CD4-positive, CD25-positive, alpha-beta regulatory T cell (primary cell): ENCODE results near the gene XIST. TPM values are rescaled to one million over a fixed set of nuclear protein-coding genes. Genes with fewer than 3 reads are reported as not detected.

ENCODE experiments used
- ATAC-seq, 2 donors: fragments of 150-1000 bp; cut with Tn5 transposase; one replicate each; pipeline ENCODE4 v1.10.0; 2021; ENCODE audit warnings: low read depth in 2 of 2, moderate number of reproducible peaks in 2 of 2, moderate library complexity in 1 of 2
- DNase-seq, 3 donors: peaks; one replicate each; pipeline versions ENCODE4 v3.0.0 to v3.0.0-alpha.2; 2012 to 2022; ENCODE audit warnings: mixed read lengths in 1 of 3
- H3K27ac ChIP-seq: one replicate; pipeline ENCODE4 v1.7.0; 2013; ENCODE audit warnings: mild to moderate bottlenecking, low read length; ENCODE audit not compliant: insufficient read depth, poor library complexity, severe bottlenecking
- H3K27me3 ChIP-seq: one replicate; pipeline ENCODE4 v1.7.0; 2013; ENCODE audit warnings: low read length; ENCODE audit not compliant: control insufficient read depth, insufficient read depth
- H3K36me3 ChIP-seq: one replicate; pipeline ENCODE4 v1.7.0; 2013; ENCODE audit warnings: mild to moderate bottlenecking, low read length, moderate library complexity; ENCODE audit not compliant: control insufficient read depth, insufficient read depth
- H3K4me1 ChIP-seq: 2 replicates; pipeline ENCODE4 v1.7.0; 2013; ENCODE audit warnings: mild to moderate bottlenecking, low read length; ENCODE audit not compliant: insufficient read depth, control insufficient read depth, poor library complexity, severe bottlenecking
- H3K4me3 ChIP-seq: one replicate; pipeline ENCODE4 v1.7.0; 2013; ENCODE audit warnings: low read depth, mild to moderate bottlenecking, low read length, moderate library complexity
- H3K9me3 ChIP-seq, 2 experiments: 1 replicate in 1 of 2; 2 replicates in 1 of 2; pipeline ENCODE4 v1.7.0; 2013; ENCODE audit warnings: low read length in 2 of 2, mild to moderate bottlenecking in 1 of 2, moderate library complexity in 1 of 2; ENCODE audit not compliant: control insufficient read depth in 2 of 2
- H3K27ac Mint-ChIP-seq, 3 donors: one replicate each; pipeline ENCODE4 v1.8.0; 2020 to 2022; ENCODE audit warnings: mild to moderate bottlenecking in 3 of 3, mixed read lengths in 3 of 3, moderate library complexity in 2 of 3
- H3K27me3 Mint-ChIP-seq: one replicate; pipeline ENCODE4 v1.8.0; 2022; ENCODE audit warnings: mild to moderate bottlenecking, mixed read lengths
- H3K36me3 Mint-ChIP-seq: one replicate; pipeline ENCODE4 v1.8.0; 2020; ENCODE audit warnings: mixed read lengths
- H3K4me1 Mint-ChIP-seq, 4 donors: one replicate each; pipeline ENCODE4 v1.8.0; 2020 to 2022; ENCODE audit warnings: mixed read lengths in 4 of 4, mild to moderate bottlenecking in 1 of 4
- H3K4me3 Mint-ChIP-seq, 4 donors: one replicate each; pipeline ENCODE4 v1.8.0; 2020 to 2022; ENCODE audit warnings: mild to moderate bottlenecking in 4 of 4, mixed read lengths in 4 of 4, moderate library complexity in 3 of 4
- H3K9me3 Mint-ChIP-seq, 7 donors: one replicate each; pipeline ENCODE4 v1.8.0; 2020 to 2022; ENCODE audit warnings: mixed read lengths in 7 of 7, mild to moderate bottlenecking in 3 of 7, moderate library complexity in 2 of 7
- polyA plus RNA-seq, 4 donors: library from polyadenylated mRNA; unstranded; fragments of 300-500 nt; fragmentation: Illumina TruSeq; gene quantifications; one replicate each; pipeline ENCODE4 v1.2.3, GENCODE V29; 2021
- total RNA-seq: library from RNA; stranded (reverse); gene quantifications from one replicate; pipeline ENCODE4 v1.2.3, GENCODE V29; 2022

The XIST gene
- total and polyA plus RNA-seq, 5 donors from 2014 or later, result 9.2 to 455 (median 11.6) TPM; not detected in 1

- peaks cover 0 to 4% (median 0%) of the 10 kb centered on the region in 7 donors for H3K9me3 Mint-ChIP-seq
- Histone ChIP-seq H3K4me3 (no peak overlapping the region), H3K4me1 (no peaks in the 10 kb centered on the region), H3K27ac (no peak overlapping the region), H3K27me3 (no peaks in the 10 kb centered on the region), H3K9me3 (peaks cover 0 to 5% of the 10 kb centered on the region in 2 experiments), H3K36me3 (no peaks in the 10 kb centered on the region)
- H3K4me3 Mint-ChIP-seq, result no peak overlapping the region
- H3K27ac Mint-ChIP-seq, result no peak overlapping the region
- no peak for ATAC-seq
- no peaks in the 10 kb centered on the region for H3K4me1 Mint-ChIP-seq
- DNase-seq, result no peak
- H3K36me3 Mint-ChIP-seq, result no peaks in the 10 kb centered on the region
- H3K27me3 Mint-ChIP-seq, result peaks cover 4% of the 10 kb centered on the region
These were observed 11.3 kb upstream of the XIST start for GRCh38 chrX:73863852-73864251.

GRCh38 chrX:73863268-73863667 is 10.8 kb upstream of the XIST start:
- DNase-seq, result no peak
- peaks cover 0 to 4% (median 0%) of the 10 kb centered on the region in 7 donors for H3K9me3 Mint-ChIP-seq
- Histone ChIP-seq H3K4me1 (no peaks in the 10 kb centered on the region), H3K9me3 (peaks cover 0 to 5% of the 10 kb centered on the region in 2 experiments), H3K36me3 (no peaks in the 10 kb centered on the region), H3K27ac (no peak overlapping the region), H3K27me3 (no peaks in the 10 kb centered on the region), H3K4me3 (no peak overlapping the region)
- H3K27me3 Mint-ChIP-seq, result peaks cover 4% of the 10 kb centered on the region
- H3K4me1 Mint-ChIP-seq, result no peaks in the 10 kb centered on the region
- H3K4me3 Mint-ChIP-seq, result no peak overlapping the region
- H3K36me3 Mint-ChIP-seq, result no peaks in the 10 kb centered on the region
- no peak overlapping the region for H3K27ac Mint-ChIP-seq
- no peak for ATAC-seq

- ATAC-seq (no peak), DNase-seq (no peak)
- Mint-ChIP-seq H3K27ac (no peak overlapping the region), H3K4me1 (no peaks in the 10 kb centered on the region), H3K9me3 (peaks cover 0 to 4% (median 0%) of the 10 kb centered on the region in 7 donors), H3K27me3 (peaks cover 4% of the 10 kb centered on the region), H3K36me3 (no peaks in the 10 kb centered on the region), H3K4me3 (no peak overlapping the region)
- Histone ChIP-seq H3K4me1 (no peaks in the 10 kb centered on the region), H3K36me3 (no peaks in the 10 kb centered on the region), H3K4me3 (no peak overlapping the region), H3K9me3 (peaks cover 0 to 5% of the 10 kb centered on the region in 2 experiments), H3K27me3 (no peaks in the 10 kb centered on the region), H3K27ac (no peak overlapping the region)
These were observed 7.1 kb upstream of the XIST start for GRCh38 chrX:73859622-73860021.

- no peak overlapping the region for H3K27ac ChIP-seq
- no peaks in the 10 kb centered on the region for H3K36me3 Mint-ChIP-seq
- peaks cover 0 to 4% (median 0%) of the 10 kb centered on the region in 7 donors for H3K9me3 Mint-ChIP-seq
- DNase-seq (peak; percentile 23 to 79 (median 78)), ATAC-seq (no peak)
- H3K36me3 ChIP-seq, result no peaks in the 10 kb centered on the region
- peaks cover 0 to 5% of the 10 kb centered on the region in 2 experiments for H3K9me3 ChIP-seq
- H3K27me3 Mint-ChIP-seq, result no peaks in the 10 kb centered on the region
- peak overlapping the region in 1 of 4 donors; percentile 36 for H3K4me3 Mint-ChIP-seq
- no peak overlapping the region for H3K4me3 ChIP-seq
- no peaks in the 10 kb centered on the region for H3K4me1 ChIP-seq
- H3K27me3 ChIP-seq, result no peaks in the 10 kb centered on the region
- peaks cover 0 to 6% (median 3%) of the 10 kb centered on the region in 4 donors for H3K4me1 Mint-ChIP-seq
- no peak overlapping the region for H3K27ac Mint-ChIP-seq
These were observed 3.0 kb upstream of the XIST start for GRCh38 chrX:73855546-73855945.

- H3K4me1 Mint-ChIP-seq, result peaks cover 0 to 29% (median 6%) of the 10 kb centered on the region in 4 donors
- H3K4me3 ChIP-seq, result peak overlapping the region; percentile 64
- peak overlapping the region in 3 of 4 donors; percentile 91 to 93 (median 93) for H3K4me3 Mint-ChIP-seq
These were observed 492 bp downstream of the XIST start for GRCh38 chrX:73852022-73852421.

GRCh38 chrX:73851014-73852009 is 1.2 kb downstream of the XIST start:
- peak overlapping the region in 3 of 4 donors; percentile 91 to 93 (median 93) for H3K4me3 Mint-ChIP-seq
- ATAC-seq, result no peak

More at GRCh38 chrX:73852022-73852421, 492 bp downstream of the XIST start:
- peak overlapping the region in 2 of 3 donors; percentile 91 to 93 for H3K27ac Mint-ChIP-seq
- no peaks in the 10 kb centered on the region for H3K27me3 Mint-ChIP-seq
- Histone ChIP-seq H3K27ac (peak overlapping the region; percentile 41), H3K27me3 (no peaks in the 10 kb centered on the region), H3K4me1 (no peaks in the 10 kb centered on the region), H3K36me3 (no peaks in the 10 kb centered on the region), H3K9me3 (no peaks in the 10 kb centered on the region)
- H3K36me3 Mint-ChIP-seq, result no peaks in the 10 kb centered on the region
- H3K9me3 Mint-ChIP-seq, result no peaks in the 10 kb centered on the region
- ATAC-seq, result no peak
- no peak for DNase-seq

GRCh38 chrX:73850124-73851013 is 2.1 kb downstream of the XIST start:
- ATAC-seq (no peak), DNase-seq (peak in 2 of 3 donors; percentile 10 to 15)
- Mint-ChIP-seq H3K36me3 (no peaks in the 10 kb centered on the region), H3K4me3 (peak overlapping the region in 3 of 4 donors; percentile 91 to 93 (median 93)), H3K4me1 (peaks cover 0 to 46% (median 6%) of the 10 kb centered on the region in 4 donors), H3K9me3 (no peaks in the 10 kb centered on the region), H3K27me3 (no peaks in the 10 kb centered on the region), H3K27ac (peak overlapping the region in 2 of 3 donors; percentile 91 to 93)
- Histone ChIP-seq H3K4me3 (no peak overlapping the region), H3K4me1 (peaks cover 4% of the 10 kb centered on the region), H3K36me3 (no peaks in the 10 kb centered on the region), H3K27ac (no peak overlapping the region), H3K27me3 (no peaks in the 10 kb centered on the region), H3K9me3 (no peaks in the 10 kb centered on the region)

More at GRCh38 chrX:73851014-73852009, 1.2 kb downstream of the XIST start:
- H3K27me3 ChIP-seq, result no peaks in the 10 kb centered on the region
- peak in 2 of 3 donors; percentile 86 to 92 for DNase-seq
- H3K4me3 ChIP-seq, result peak overlapping the region; percentile 64
- peak overlapping the region; percentile 41 for H3K27ac ChIP-seq
- H3K27ac Mint-ChIP-seq, result peak overlapping the region in 2 of 3 donors; percentile 91 to 93
- no peaks in the 10 kb centered on the region for H3K27me3 Mint-ChIP-seq
- H3K36me3 Mint-ChIP-seq, result no peaks in the 10 kb centered on the region
- no peaks in the 10 kb centered on the region for H3K4me1 ChIP-seq
- H3K9me3 Mint-ChIP-seq, result no peaks in the 10 kb centered on the region
- H3K9me3 ChIP-seq, result no peaks in the 10 kb centered on the region
- no peaks in the 10 kb centered on the region for H3K36me3 ChIP-seq
- H3K4me1 Mint-ChIP-seq, result peaks cover 0 to 36% (median 6%) of the 10 kb centered on the region in 4 donors
